T-helper 17 cell (primary cell): Measurements from ENCODE around the gene STARD13. TPM values are rescaled to one million over a fixed set of nuclear protein-coding genes. Genes with fewer than 3 reads are reported as not detected.
A peak's percentile ranks its signal among the peaks of the same experiment; 100 is the strongest.

Experiments used
- ATAC-seq: fragments of 150-1000 bp; cut with Tn5 transposase; 2 replicates; pipeline ENCODE4 v1.10.0; 2021; ENCODE audit warnings: mild to moderate bottlenecking, moderate library complexity
- DNase-seq, 3 donors: peaks; one replicate each; pipeline versions ENCODE4 v3.0.0 to v3.0.0-alpha.2; 2020 to 2021
- H3K9me3 ChIP-seq: one replicate; pipeline ENCODE4 v1.7.0; 2013; ENCODE audit warnings: low read length, mild to moderate bottlenecking; ENCODE audit not compliant: control insufficient read depth, poor library complexity, severe bottlenecking
- H3K27ac Mint-ChIP-seq: one replicate; pipeline ENCODE4 v1.8.0; 2022; ENCODE audit warnings: mild to moderate bottlenecking, moderate library complexity, mixed read lengths
- H3K27me3 Mint-ChIP-seq: one replicate; pipeline ENCODE4 v1.8.0; 2022; ENCODE audit warnings: mixed read lengths
- H3K36me3 Mint-ChIP-seq: one replicate; pipeline ENCODE4 v1.8.0; 2022; ENCODE audit warnings: low read depth, mixed read lengths
- H3K4me1 Mint-ChIP-seq: one replicate; pipeline ENCODE4 v1.8.0; 2022; ENCODE audit warnings: mild to moderate bottlenecking, mixed read lengths
- H3K4me3 Mint-ChIP-seq: one replicate; pipeline ENCODE4 v1.8.0; 2022; ENCODE audit warnings: mild to moderate bottlenecking, moderate library complexity, mixed read lengths
- total RNA-seq, 4 donors: library from RNA in 2 of 4; stranded (reverse) in 2 of 4; gene quantifications; one replicate each; pipeline ENCODE4 v1.2.3 and lab custom pipeline; 2022 to 2026

Gene STARD13
- total RNA-seq (not detected), total RNA-seq (lab: John Stamatoyannopoulos, UW) (0 to 0.08 reads per million in 2 donors)

GRCh38 chr13:33285420-33286124 is at the start of gene STARD13:
Gene STARD13, minus strand, starts transcription at chr13:33285755. Its CDS starts 117 bp downstream, at chr13:33285638.
- no peaks in the 10 kb centered on the region for H3K9me3 ChIP-seq
- peak within 1 kb of the TSS; percentile 91 for H3K27ac Mint-ChIP-seq
- H3K4me3 Mint-ChIP-seq, result peak within 1 kb of the TSS; percentile 87
- DNase-seq (no peak), ATAC-seq (peak; percentile 27)
- peaks cover 4% of the 10 kb centered on the region for H3K36me3 Mint-ChIP-seq
- peaks cover 62% of the 10 kb centered on the region for H3K27me3 Mint-ChIP-seq
- H3K4me1 Mint-ChIP-seq, result peaks cover 18% of the 10 kb centered on the region

GRCh38 chr13:33334831-33335230 is 49.3 kb upstream of the STARD13 start:
- H3K4me1 Mint-ChIP-seq, result no peaks in the 10 kb centered on the region
- ATAC-seq (no peak), DNase-seq (no peak)
- no peak overlapping the region for H3K4me3 Mint-ChIP-seq
- H3K9me3 ChIP-seq, result no peaks in the 10 kb centered on the region
- no peaks in the 10 kb centered on the region for H3K36me3 Mint-ChIP-seq
- no peak overlapping the region for H3K27ac Mint-ChIP-seq
- H3K27me3 Mint-ChIP-seq, result peaks cover 22% of the 10 kb centered on the region

GRCh38 chr13:33331962-33332361 is 46.4 kb upstream of the STARD13 start:
- Mint-ChIP-seq H3K36me3 (no peaks in the 10 kb centered on the region), H3K4me1 (no peaks in the 10 kb centered on the region), H3K4me3 (no peak overlapping the region), H3K27ac (no peak overlapping the region), H3K27me3 (peaks cover 22% of the 10 kb centered on the region)
- DNase-seq (no peak), ATAC-seq (no peak)
- H3K9me3 ChIP-seq, result no peaks in the 10 kb centered on the region

- H3K9me3 ChIP-seq, result no peaks in the 10 kb centered on the region
- H3K27ac Mint-ChIP-seq, result no peak overlapping the region
- no peaks in the 10 kb centered on the region for H3K4me1 Mint-ChIP-seq
- no peak for ATAC-seq
- DNase-seq, result no peak
- no peaks in the 10 kb centered on the region for H3K36me3 Mint-ChIP-seq
- no peak overlapping the region for H3K4me3 Mint-ChIP-seq
- H3K27me3 Mint-ChIP-seq, result peaks cover 22% of the 10 kb centered on the region
These were observed 44.9 kb upstream of the STARD13 start for GRCh38 chr13:33330483-33330882.

- H3K27ac Mint-ChIP-seq, result no peak overlapping the region
- no peaks in the 10 kb centered on the region for H3K4me1 Mint-ChIP-seq
- H3K36me3 Mint-ChIP-seq, result no peaks in the 10 kb centered on the region
- H3K9me3 ChIP-seq, result no peaks in the 10 kb centered on the region
- DNase-seq (no peak), ATAC-seq (no peak)
- H3K4me3 Mint-ChIP-seq, result no peak overlapping the region
- peaks cover 8% of the 10 kb centered on the region for H3K27me3 Mint-ChIP-seq
These were observed 43.1 kb upstream of the STARD13 start for GRCh38 chr13:33328701-33329100.

- no peak overlapping the region for H3K4me3 Mint-ChIP-seq
- DNase-seq (no peak), ATAC-seq (no peak)
- no peaks in the 10 kb centered on the region for H3K27me3 Mint-ChIP-seq
- H3K36me3 Mint-ChIP-seq, result no peaks in the 10 kb centered on the region
- no peak overlapping the region for H3K27ac Mint-ChIP-seq
- no peaks in the 10 kb centered on the region for H3K4me1 Mint-ChIP-seq
- H3K9me3 ChIP-seq, result no peaks in the 10 kb centered on the region
These were observed 41.2 kb upstream of the STARD13 start for GRCh38 chr13:33326723-33327122.

GRCh38 chr13:33326246-33326645 is 40.7 kb upstream of the STARD13 start:
- no peaks in the 10 kb centered on the region for H3K4me1 Mint-ChIP-seq
- no peaks in the 10 kb centered on the region for H3K9me3 ChIP-seq
- H3K36me3 Mint-ChIP-seq, result no peaks in the 10 kb centered on the region
- ATAC-seq (no peak), DNase-seq (no peak)
- no peak overlapping the region for H3K27ac Mint-ChIP-seq
- no peaks in the 10 kb centered on the region for H3K27me3 Mint-ChIP-seq
- no peak overlapping the region for H3K4me3 Mint-ChIP-seq

GRCh38 chr13:33323801-33324510 is 38.4 kb upstream of the STARD13 start:
- no peak for DNase-seq
- no peak for ATAC-seq
- Mint-ChIP-seq H3K27ac (no peak overlapping the region), H3K36me3 (no peaks in the 10 kb centered on the region), H3K4me3 (no peak overlapping the region), H3K27me3 (peaks cover 2% of the 10 kb centered on the region), H3K4me1 (no peaks in the 10 kb centered on the region)
- no peaks in the 10 kb centered on the region for H3K9me3 ChIP-seq

- peaks cover 4% of the 10 kb centered on the region for H3K27me3 Mint-ChIP-seq
- no peaks in the 10 kb centered on the region for H3K4me1 Mint-ChIP-seq
- no peak for ATAC-seq
These were observed 37.6 kb upstream of the STARD13 start for GRCh38 chr13:33322965-33323668.

GRCh38 chr13:33322543-33322809 is 36.9 kb upstream of the STARD13 start:
- Mint-ChIP-seq H3K4me3 (no peak overlapping the region), H3K27me3 (peaks cover 4% of the 10 kb centered on the region), H3K27ac (no peak overlapping the region), H3K36me3 (no peaks in the 10 kb centered on the region), H3K4me1 (no peaks in the 10 kb centered on the region)
- ATAC-seq, result no peak
- DNase-seq, result no peak
- no peaks in the 10 kb centered on the region for H3K9me3 ChIP-seq

More at GRCh38 chr13:33322965-33323668, 37.6 kb upstream of the STARD13 start:
- no peaks in the 10 kb centered on the region for H3K9me3 ChIP-seq
- no peak for DNase-seq
- no peak overlapping the region for H3K4me3 Mint-ChIP-seq
- no peak overlapping the region for H3K27ac Mint-ChIP-seq
- H3K36me3 Mint-ChIP-seq, result no peaks in the 10 kb centered on the region

GRCh38 chr13:33321686-33322542 is 36.4 kb upstream of the STARD13 start:
- no peak for DNase-seq
- no peaks in the 10 kb centered on the region for H3K4me1 Mint-ChIP-seq
- H3K27ac Mint-ChIP-seq, result no peak overlapping the region
- no peaks in the 10 kb centered on the region for H3K9me3 ChIP-seq
- H3K36me3 Mint-ChIP-seq, result no peaks in the 10 kb centered on the region
- H3K4me3 Mint-ChIP-seq, result no peak overlapping the region
- ATAC-seq, result no peak
- peaks cover 4% of the 10 kb centered on the region for H3K27me3 Mint-ChIP-seq

- ATAC-seq, result no peak
- H3K27me3 Mint-ChIP-seq, result peaks cover 4% of the 10 kb centered on the region
- DNase-seq, result no peak
- H3K4me3 Mint-ChIP-seq, result no peak overlapping the region
- H3K27ac Mint-ChIP-seq, result no peak overlapping the region
- H3K4me1 Mint-ChIP-seq, result no peaks in the 10 kb centered on the region
- no peaks in the 10 kb centered on the region for H3K9me3 ChIP-seq
- H3K36me3 Mint-ChIP-seq, result peaks cover 2% of the 10 kb centered on the region
These were observed 34.3 kb upstream of the STARD13 start for GRCh38 chr13:33319859-33320258.

- H3K9me3 ChIP-seq, result no peaks in the 10 kb centered on the region
- ATAC-seq (no peak), DNase-seq (no peak)
- H3K27ac Mint-ChIP-seq, result no peak overlapping the region
- no peaks in the 10 kb centered on the region for H3K4me1 Mint-ChIP-seq
- H3K27me3 Mint-ChIP-seq, result peaks cover 4% of the 10 kb centered on the region
- H3K4me3 Mint-ChIP-seq, result no peak overlapping the region
- H3K36me3 Mint-ChIP-seq, result peaks cover 2% of the 10 kb centered on the region
These were observed 33.2 kb upstream of the STARD13 start for GRCh38 chr13:33318744-33319143.
